ENCODE data around the gene TMUB2.
"Not testable (repeated sequence)": the region's sequence is repeated elsewhere in the genome, so short reads cannot be mapped to it uniquely, and the experiment has no call there.

TMUB2 gene

DNA sequence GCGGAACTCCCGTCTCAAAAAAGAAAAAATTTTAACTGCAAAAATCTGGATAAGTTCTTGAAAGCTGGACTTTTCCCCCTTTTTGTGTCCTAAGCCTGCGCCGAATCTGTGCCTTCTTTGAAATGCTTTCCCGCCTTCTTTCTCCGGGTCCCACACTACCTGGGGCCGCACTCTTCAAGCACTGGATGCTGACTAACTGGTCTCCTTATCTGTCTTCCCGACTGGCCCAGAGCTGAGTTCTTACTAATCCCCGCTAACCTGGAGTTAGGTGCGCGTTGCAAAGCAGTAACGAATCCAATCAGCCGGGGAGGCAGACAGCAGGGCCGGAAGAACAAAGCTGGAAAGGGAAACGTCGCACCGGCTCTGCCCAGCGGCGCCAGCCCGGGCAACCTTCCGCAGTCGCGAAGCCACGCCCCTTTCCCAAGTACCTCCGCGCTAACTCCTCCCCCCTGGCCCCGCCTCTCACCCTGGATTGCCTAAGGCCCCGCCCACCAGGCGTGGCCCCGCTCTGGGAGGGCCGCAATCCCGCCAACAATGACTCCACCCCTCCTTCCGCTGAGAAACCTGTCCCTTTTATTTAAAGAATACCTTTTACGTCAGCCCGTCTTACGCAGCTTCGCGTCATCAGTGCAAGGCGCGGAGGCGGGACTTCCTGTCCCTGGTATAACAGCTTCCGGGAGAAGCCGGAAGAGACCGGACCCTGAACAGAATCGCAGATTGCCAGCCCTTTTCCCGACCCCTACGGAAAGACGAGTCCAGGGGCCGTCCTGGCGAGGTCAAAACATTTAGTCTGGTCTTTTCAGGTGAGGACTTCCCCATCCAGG is at the start of gene TMUB2:
Gene TMUB2 (plus strand): TSS at position 666 of the 824 bp plus-strand sequence. CDS start 737 bp downstream, outside the sequence.
- peaks cover 2% of the 10 kb centered on the region for H3K36me3 Mint-ChIP-seq
- H3K9me3 Mint-ChIP-seq: no peaks in the 10 kb centered on the region
- H3K4me3 Mint-ChIP-seq: peak within 1 kb of the TSS; percentile 100
- H3K27me3 Mint-ChIP-seq: no peaks in the 10 kb centered on the region
- H3K27ac Mint-ChIP-seq: peak within 1 kb of the TSS; percentile 100
- H3K4me1 Mint-ChIP-seq: peaks cover 54% of the 10 kb centered on the region

DNA sequence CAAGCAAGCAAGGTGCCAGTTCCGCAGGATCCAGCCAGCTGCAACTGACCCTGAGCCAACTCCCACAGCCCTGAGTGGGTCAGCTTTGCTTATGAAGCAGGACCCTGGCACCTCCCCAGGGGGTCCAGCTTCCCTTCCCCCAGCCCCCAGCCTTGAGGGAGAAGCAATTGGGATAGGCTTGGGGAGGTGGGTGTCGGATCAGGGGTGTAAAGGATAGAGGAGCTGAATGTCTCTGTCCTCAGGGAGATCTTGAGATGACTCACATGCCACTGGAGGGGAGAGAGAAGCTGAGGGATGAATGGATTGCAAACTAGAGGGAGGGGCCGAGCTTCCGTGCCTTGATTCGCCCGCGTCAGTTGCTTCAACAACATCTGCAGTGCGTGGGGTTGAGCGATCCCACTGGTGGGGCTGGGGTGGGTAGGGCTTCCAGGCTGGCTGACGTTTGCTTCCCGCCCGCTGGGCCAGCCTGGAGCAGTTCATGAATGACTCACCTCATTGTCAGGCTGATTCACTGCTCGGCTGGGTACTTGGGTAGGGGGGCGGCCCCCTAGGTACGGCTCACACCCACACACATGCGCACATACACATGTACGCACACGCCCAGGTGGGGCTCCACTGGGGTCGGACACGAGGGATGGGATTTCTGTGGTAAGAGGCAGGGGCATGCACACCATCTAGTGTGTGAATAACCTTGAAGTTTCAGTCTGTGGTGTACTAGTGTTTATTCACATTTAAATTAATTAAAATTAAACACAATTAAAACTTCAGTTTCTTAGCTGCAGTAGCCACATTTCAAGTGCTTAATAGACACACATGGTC is 48.7 kb upstream of the TMUB2 start:
- Mint-ChIP-seq H3K27me3 (no peaks in the 10 kb centered on the region), H3K4me1 (peaks cover 18% of the 10 kb centered on the region), H3K4me3 (no peak overlapping the region), H3K9me3 (no peaks in the 10 kb centered on the region), H3K27ac (peak overlapping the region; percentile 60), H3K36me3 (no peaks in the 10 kb centered on the region)

DNA sequence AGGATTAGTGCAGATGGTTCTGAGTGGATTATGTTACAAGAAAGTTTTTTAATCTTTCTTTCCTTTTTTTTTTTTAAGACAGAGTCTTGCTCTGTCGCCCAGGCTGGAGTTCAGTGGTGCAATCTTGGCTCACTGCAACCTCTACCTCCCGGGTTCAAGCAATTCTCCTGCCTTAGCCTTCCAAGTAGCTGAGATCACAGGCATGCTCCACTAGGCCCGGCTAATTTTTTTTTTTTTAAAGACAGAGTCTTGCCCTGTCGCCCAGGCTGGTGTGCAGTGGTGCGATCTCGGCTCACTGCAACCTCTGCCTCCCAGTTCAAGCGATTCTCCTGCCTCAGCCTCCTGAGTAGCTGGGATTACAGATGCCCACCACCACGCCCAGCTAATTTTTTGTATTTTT is 42.9 kb upstream of the TMUB2 start:
- not testable (repeated sequence) for H3K4me1 Mint-ChIP-seq, H3K4me3 Mint-ChIP-seq, H3K27ac Mint-ChIP-seq, H3K27me3 Mint-ChIP-seq, H3K36me3 Mint-ChIP-seq, H3K9me3 Mint-ChIP-seq

DNA sequence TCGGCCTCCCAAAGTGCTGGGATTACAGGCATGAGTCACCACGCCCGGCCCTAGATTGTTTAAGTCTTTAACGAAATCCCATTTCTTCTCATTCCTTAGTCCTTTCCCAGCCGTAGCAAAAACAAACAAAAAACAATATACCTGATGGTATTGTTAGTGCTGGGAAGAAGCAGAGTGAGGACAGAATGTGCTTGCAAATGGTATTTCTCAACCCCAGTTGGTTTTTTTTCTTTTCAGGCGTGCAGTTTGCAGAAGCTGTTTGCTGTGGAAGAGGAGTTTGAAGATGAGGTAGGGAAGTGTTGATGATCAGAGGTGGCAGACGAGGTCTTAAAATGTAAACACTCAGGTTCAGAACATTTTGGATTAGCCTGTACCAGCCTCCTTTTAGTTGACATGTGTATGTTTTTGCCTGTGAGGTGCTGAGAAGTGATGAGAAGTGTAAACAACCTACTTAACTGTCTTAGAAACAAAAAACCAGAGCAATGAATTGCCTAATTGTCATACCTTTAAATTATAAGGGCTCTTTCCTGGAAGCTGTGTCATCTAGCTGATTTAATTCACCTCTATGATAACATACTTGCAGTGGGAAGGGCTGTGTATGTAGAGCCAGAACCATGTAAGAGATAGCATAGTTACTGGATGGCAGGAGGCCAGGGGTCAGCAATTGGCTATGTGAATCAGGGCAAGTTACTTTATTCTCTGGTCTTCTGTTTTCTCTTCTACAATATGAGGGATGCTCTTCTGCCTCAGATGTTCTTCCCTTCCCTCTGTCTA is 41.6 kb upstream of the TMUB2 start:
- no peak overlapping the region for H3K4me3 Mint-ChIP-seq
- H3K9me3 Mint-ChIP-seq: no peaks in the 10 kb centered on the region
- H3K4me1 Mint-ChIP-seq: peaks cover 4% of the 10 kb centered on the region
- H3K27me3 Mint-ChIP-seq: no peaks in the 10 kb centered on the region
- H3K36me3 Mint-ChIP-seq: no peaks in the 10 kb centered on the region
- H3K27ac Mint-ChIP-seq: no peak overlapping the region

DNA sequence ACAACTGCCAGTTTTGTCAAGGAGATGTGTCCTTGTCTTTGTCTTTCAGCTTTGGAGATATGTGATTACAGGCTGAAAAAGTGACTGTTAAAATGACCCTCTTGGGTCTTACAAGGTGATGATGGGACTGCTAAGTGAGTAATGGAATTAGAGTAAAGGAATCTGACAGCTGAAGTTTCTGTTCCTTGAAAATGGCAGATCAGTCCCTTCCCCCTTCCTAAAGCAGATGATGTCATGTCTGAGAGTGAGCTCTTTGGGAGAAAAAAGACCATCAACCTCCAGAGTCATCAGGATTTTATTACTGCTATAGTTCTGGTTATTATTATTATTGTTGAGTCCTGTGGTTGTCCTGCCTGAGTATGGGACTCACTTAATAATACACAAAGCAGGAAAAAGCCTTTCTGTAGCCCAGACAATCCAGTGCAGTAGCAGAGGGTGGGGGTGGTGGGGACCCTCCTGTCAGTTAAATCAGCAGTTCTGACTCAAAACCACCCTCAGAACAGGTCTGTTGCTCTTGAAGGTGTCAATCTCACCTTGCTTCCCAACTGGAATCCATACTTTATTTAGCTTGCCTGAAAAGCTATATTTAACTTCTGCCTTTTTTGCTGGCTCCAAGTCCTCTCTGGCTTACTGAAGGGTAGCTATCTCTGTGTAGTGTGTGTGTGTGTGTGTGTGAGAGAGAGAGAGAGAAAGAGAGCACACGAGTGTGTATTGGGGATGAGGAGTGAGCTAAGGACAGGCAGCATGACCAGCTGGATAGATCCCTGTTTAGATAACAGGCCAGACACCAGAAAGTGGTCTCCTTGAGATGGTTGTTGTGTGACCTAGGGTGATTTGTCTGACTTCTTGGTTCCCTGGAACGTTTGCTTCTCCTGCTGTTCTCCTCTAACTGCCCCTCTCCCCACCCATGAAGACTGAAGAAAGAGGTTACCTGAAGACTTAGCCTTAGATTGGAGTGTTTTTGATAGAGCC is 40.1 kb upstream of the TMUB2 start:
- no peak overlapping the region for H3K4me3 Mint-ChIP-seq
- no peaks in the 10 kb centered on the region for H3K27me3 Mint-ChIP-seq
- no peaks in the 10 kb centered on the region for H3K36me3 Mint-ChIP-seq
- H3K4me1 Mint-ChIP-seq: no peaks in the 10 kb centered on the region
- H3K9me3 Mint-ChIP-seq: no peaks in the 10 kb centered on the region
- H3K27ac Mint-ChIP-seq: no peak overlapping the region

DNA sequence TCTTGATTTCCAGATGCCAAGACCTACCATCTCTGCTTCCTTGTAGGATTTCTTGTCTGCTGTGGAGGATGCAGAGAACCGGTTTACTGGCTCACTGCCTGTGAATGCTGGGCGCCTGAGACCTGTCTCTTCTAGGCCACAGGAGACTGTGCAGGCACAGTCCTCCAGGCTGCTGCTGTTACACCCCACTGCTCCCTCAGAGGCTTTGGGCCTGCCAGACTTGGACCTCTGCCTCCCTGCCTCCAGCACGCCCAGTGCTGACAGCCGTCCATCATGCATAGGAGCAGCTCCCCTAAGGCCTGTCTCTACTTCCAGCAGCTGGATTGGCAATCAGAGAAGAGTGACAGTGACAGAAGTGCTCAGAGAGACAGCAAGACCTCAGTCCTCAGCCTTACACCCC is 39.0 kb upstream of the TMUB2 start:
- H3K4me3 Mint-ChIP-seq: no peak overlapping the region
- no peaks in the 10 kb centered on the region for H3K36me3 Mint-ChIP-seq
- H3K4me1 Mint-ChIP-seq: no peaks in the 10 kb centered on the region
- H3K27ac Mint-ChIP-seq: no peak overlapping the region
- no peaks in the 10 kb centered on the region for H3K9me3 Mint-ChIP-seq
- no peaks in the 10 kb centered on the region for H3K27me3 Mint-ChIP-seq

DNA sequence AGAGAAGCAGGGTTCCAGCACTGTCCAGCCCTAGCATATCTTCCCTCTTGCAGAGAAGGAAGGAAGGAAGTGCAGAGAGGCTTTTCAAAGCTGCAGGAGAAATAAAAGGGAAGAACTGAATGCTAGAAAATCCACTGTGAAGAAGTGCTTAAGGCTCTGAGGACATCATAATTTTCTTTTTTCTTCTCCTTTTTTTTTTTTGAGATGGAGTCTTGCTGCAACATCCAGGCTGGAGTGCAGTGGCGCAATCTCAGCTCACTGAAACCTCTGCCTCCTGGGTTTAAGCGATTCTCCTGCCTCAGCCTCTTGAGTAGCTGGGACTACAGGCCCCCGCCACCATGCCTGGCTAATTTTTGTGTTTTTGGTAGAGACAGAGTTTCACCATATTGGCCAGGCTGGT is 37.7 kb upstream of the TMUB2 start:
- not testable (repeated sequence) for H3K27me3 Mint-ChIP-seq, H3K9me3 Mint-ChIP-seq, H3K27ac Mint-ChIP-seq, H3K4me3 Mint-ChIP-seq, H3K4me1 Mint-ChIP-seq, H3K36me3 Mint-ChIP-seq

DNA sequence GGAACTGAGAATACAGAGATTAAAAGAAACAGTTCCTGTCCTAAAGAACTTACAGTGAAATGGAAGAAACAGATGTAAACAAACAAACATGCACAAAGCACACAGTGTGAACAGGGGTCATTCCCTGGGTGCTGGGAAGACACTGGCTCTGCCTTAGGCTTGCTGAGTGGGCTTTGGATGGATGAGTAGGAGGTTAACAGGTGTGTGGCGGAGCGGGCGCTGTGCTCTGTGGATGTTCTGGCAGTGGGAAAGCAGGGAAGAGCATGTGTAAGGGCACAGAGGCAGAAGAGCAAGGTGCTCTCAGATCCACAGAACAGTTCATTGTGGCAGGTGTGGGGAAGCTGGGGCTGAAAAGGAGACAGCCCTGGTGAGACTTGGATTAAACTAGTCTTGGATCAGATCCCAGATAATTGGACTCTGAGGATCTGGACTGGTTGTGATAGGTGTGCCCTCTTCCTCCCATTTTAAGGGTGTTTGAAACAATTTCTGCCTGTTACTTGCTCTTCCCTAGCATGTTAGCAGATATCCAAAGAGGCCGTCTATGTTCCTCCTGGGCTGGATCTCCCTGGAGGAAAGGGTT is 36.9 kb upstream of the TMUB2 start:
- Mint-ChIP-seq H3K27me3 (no peaks in the 10 kb centered on the region), H3K27ac (no peak overlapping the region), H3K4me3 (no peak overlapping the region), H3K36me3 (no peaks in the 10 kb centered on the region), H3K4me1 (no peaks in the 10 kb centered on the region), H3K9me3 (no peaks in the 10 kb centered on the region)

DNA sequence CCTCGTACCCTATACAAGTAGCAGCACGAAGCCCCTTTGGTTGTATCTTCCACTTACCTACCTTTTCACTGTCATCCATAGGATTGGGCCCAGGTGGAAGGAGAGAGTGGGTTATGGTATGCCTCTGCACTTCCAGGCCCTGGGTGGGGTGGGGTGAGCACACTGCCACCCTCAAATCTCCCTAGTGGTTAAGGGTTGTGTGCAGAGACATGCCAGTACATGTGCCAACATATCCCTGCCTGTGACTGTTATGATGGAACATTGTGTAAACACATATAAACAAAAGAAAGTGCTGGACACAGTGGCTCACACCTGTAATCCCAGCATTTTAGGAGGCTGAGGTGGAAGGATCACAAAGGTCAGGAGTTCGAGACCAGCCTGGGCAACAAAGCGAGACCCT is 33.9 kb upstream of the TMUB2 start:
- Mint-ChIP-seq H3K4me1 (no peaks in the 10 kb centered on the region), H3K4me3 (no peak overlapping the region), H3K9me3 (no peaks in the 10 kb centered on the region), H3K36me3 (no peaks in the 10 kb centered on the region), H3K27ac (no peak overlapping the region), H3K27me3 (no peaks in the 10 kb centered on the region)

DNA sequence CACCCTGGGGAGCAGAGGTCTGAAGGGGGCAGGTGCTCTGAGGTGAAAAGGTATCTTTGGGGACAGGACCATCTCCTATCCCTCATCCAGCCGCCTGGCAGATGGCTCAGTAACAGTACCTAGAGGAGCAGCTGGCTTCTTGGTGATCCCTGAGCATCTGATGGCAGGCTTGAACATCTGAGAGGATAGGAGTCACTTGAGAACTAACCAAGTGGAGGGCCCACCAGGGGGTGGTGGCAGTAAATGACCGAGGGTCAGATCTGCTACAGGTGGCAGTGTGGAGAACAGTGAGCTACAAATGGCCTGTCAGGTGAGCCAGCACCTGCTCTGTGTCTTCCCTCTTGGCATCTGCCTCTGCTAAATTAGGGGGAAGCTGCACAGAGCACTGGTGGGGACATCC is 31.3 kb upstream of the TMUB2 start:
- H3K36me3 Mint-ChIP-seq: no peaks in the 10 kb centered on the region
- H3K9me3 Mint-ChIP-seq: no peaks in the 10 kb centered on the region
- no peak overlapping the region for H3K27ac Mint-ChIP-seq
- no peak overlapping the region for H3K4me3 Mint-ChIP-seq
- no peaks in the 10 kb centered on the region for H3K27me3 Mint-ChIP-seq
- no peaks in the 10 kb centered on the region for H3K4me1 Mint-ChIP-seq

DNA sequence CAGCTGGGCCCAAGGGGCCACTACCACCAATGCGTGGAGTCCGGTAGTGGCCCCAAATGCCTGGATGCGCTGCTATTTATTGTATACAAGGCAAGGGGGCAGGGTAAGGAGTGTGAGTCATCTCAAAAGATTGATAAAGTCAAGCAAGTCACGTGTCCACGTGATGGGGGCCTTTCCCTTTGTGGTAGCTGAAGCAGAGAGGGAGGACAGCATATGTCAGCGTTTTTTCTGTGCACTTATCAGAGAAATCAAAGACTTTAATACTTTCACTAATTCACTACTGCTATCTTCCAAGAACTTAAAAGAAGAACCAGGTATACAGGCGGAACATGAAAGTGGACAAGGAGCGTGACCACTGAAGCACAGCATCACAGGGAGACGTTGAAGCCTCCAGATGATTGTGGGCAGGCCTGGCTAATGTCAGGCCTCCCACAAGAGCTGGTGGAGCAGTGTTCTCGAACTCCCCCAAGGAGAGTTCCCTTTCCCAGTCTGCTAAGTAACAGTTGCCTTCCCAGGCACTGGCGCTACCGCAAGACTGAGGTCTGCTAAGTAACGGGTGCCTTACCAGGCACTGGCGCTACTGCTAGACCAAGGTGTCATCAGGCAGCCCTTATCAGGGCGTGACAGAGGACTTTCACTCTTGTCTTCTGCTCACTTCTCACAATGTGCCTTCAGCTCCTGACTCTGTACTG is 27.1 kb upstream of the TMUB2 start:
- H3K36me3 Mint-ChIP-seq: no peaks in the 10 kb centered on the region
- no peak overlapping the region for H3K27ac Mint-ChIP-seq
- H3K4me3 Mint-ChIP-seq: no peak overlapping the region
- no peaks in the 10 kb centered on the region for H3K4me1 Mint-ChIP-seq
- no peaks in the 10 kb centered on the region for H3K27me3 Mint-ChIP-seq
- H3K9me3 Mint-ChIP-seq: no peaks in the 10 kb centered on the region

DNA sequence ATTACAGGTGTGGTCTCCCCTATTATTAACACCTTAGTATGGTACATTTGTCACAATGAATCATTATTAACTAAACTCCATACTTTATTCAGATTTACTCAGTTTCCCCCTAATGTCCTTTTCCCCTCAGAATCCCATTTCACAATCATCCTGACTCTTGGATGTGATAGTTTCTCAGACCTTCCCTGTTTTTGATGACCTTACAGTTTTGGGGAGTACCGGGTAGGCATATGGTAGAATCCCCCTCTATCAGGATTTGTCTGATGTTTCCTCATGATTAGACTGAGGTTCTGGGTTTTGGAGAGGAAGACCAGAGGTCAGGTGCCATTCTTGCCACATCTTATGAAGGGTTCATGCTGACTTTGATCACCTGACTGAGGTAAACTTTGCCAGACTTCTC is 22.3 kb upstream of the TMUB2 start:
- H3K27me3 Mint-ChIP-seq: no peaks in the 10 kb centered on the region
- no peak overlapping the region for H3K4me3 Mint-ChIP-seq
- peaks cover 12% of the 10 kb centered on the region for H3K4me1 Mint-ChIP-seq
- no peaks in the 10 kb centered on the region for H3K9me3 Mint-ChIP-seq
- no peaks in the 10 kb centered on the region for H3K36me3 Mint-ChIP-seq
- H3K27ac Mint-ChIP-seq: no peak overlapping the region

DNA sequence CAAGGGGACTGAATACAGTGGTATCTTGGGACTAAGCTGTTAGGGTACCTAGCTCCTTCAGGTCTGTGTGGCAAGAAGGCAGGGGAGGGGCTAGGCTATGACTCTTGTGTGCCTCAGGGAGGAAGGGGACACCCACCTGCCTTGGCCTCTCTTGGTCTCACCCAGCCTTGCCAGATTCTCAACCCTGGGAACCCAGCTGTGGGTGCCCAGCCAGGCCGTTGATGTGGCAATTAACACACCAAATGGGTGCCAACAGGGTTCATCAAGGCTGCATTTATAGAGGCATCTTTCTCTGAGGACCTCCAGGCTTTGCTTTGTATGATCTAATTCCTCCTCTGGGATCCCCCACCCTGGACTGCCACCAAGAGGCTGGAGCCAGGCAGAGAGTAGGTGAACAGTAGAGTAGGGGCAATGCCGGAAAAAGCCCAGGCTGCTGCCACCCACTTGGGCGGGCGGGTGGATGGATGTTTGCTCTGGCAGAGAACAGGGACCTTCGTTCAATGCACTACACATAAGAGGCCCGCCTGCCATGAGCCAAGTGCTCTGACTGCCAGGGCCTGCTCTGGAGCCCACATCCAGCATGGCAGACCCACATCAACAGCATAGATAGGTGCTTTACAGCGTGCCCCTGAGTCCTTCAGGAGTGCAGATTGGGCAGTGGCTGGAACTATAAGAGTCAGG is 19.5 kb upstream of the TMUB2 start:
- H3K27me3 Mint-ChIP-seq: no peaks in the 10 kb centered on the region
- H3K4me1 Mint-ChIP-seq: peaks cover 12% of the 10 kb centered on the region
- no peaks in the 10 kb centered on the region for H3K36me3 Mint-ChIP-seq
- no peak overlapping the region for H3K4me3 Mint-ChIP-seq
- H3K9me3 Mint-ChIP-seq: no peaks in the 10 kb centered on the region
- no peak overlapping the region for H3K27ac Mint-ChIP-seq

DNA sequence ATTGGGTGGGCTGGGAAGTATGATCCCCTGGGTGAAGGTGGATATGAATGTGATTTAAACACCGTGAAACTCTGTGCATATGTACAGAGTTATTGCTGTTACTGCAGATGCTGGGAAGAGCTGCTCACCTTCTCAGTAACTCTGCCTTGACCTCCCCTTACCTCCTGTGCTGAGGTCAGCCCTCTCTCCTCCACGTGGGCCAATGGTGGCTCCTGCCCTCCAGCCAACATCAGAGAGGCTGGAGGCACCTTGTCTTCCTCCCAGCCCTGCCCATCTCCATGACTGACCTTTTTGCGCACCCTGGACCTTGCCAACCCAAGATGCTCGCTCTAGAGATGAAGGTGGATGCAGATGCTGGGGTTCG is 16.7 kb upstream of the TMUB2 start:
- no peak overlapping the region for H3K4me3 Mint-ChIP-seq
- H3K27me3 Mint-ChIP-seq: no peaks in the 10 kb centered on the region
- no peaks in the 10 kb centered on the region for H3K36me3 Mint-ChIP-seq
- H3K4me1 Mint-ChIP-seq: peaks cover 12% of the 10 kb centered on the region
- no peaks in the 10 kb centered on the region for H3K9me3 Mint-ChIP-seq
- no peak overlapping the region for H3K27ac Mint-ChIP-seq

All from activated naive CD4-positive, alpha-beta T cell treated with anti-CD3 and anti-CD28 coated beads, Interleukin-2, amount 50 U/mL, for 24 hours (primary cell).